ENCODE results near the gene VANGL2.

- TF ChIP-seq CTCF (IDR thresholded peaks at IDR 0.05) (peak; percentile 20 to 37 (median 34)), POLR2A (IDR thresholded peaks at IDR 0.05) (no peak)
Observed at GRCh38 chr1:160354388-160354985, 45.9 kb upstream of the VANGL2 start.
